ENCODE data around the gene TRIM45. TPM values are rescaled to one million over a fixed set of nuclear protein-coding genes. Genes with fewer than 3 reads are reported as not detected.
A peak's percentile ranks its signal among the peaks of the same experiment; 100 is the strongest.
"Not testable (repeated sequence)": the region's sequence is repeated elsewhere in the genome, so short reads cannot be mapped to it uniquely, and the experiment has no call there.

The TRIM45 gene, protein sequence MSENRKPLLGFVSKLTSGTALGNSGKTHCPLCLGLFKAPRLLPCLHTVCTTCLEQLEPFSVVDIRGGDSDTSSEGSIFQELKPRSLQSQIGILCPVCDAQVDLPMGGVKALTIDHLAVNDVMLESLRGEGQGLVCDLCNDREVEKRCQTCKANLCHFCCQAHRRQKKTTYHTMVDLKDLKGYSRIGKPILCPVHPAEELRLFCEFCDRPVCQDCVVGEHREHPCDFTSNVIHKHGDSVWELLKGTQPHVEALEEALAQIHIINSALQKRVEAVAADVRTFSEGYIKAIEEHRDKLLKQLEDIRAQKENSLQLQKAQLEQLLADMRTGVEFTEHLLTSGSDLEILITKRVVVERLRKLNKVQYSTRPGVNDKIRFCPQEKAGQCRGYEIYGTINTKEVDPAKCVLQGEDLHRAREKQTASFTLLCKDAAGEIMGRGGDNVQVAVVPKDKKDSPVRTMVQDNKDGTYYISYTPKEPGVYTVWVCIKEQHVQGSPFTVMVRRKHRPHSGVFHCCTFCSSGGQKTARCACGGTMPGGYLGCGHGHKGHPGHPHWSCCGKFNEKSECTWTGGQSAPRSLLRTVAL
- polyA plus RNA-seq (ENCODE audit: insufficient read length in 4 of 4) = 10 to 100 TPM; 15.8 to 29.2 (median 21.2) TPM

DNA sequence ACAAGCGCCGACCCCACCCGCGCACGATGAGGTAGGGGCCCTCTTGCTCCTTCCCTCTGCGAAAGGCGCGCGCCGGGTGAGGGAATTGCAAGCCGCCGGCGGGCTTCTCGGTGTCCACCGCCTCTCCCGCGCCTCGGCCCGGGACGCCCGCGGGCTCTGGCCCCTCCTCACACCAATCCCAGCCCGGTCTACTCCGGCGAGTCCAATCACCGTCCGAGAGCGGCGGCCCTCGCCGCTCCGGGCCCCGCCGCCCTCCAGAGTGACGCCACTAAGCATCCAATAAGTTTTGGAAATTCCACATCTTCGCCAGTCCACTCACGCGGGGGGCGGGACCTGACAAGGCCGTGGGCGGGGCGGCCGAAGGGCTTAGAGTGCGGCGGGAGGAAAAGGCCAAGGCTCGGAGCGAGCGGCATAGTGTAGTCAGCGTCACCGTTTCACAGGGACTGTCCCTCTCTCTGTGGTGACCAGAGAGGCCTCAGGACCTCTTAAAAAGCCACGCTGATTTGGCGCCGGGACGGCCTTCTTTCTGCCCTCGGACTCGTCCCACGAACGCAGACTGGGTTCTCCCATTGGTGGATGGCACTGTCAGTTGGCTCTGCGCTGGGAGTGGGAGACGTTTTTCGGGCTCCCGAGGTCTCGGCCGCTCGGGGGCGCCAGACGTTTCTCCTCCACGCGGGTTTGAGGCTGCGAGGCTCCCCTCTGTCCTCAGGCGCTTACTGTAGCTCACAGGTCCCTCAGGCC lies at the start of gene TRIM45:
Gene TRIM45 (minus strand): TSS at position 161 of the 741 bp plus-strand sequence. CDS start 548 bp downstream, outside the sequence.
- DNase-seq (ENCODE audit: low read depth in 4 of 4, low spot score in 3 of 4) = peak; percentile 94 to 96 (median 94)

DNA sequence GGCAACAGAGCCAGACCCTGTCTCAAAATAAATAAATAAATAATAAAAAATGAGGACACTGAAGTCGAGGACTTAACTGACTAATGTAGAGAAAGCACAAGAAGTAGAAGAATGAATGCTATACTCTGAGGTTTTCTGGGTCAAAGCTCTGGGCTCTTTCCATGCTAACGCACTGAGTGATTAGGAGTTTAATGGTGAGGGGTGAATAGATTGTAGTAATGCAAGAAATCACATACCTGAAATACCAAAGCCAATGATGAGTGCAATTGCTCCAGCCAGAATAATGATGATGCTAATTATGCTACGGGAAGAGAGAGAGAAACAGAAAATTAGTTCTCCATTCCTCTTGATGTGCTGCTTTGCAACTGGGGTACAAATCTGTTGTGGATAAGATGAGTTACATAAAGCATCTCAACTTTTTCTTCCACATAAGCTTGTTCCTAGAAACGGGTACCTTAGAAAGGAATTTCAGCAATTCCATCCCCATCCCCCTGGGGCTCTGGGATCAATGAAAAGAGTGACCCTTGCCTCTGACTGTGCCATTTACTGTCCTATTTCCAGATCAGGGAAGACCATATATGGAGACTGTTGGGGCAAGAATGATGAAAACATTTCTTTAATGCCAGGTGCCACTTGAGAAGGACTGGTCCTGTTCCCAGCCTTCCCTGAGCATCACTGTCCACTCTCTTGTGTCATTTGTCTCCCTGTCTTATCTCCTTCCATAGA lies 48.5 kb upstream of the TRIM45 start:
- DNase-seq (ENCODE audit: low read depth in 4 of 4, low spot score in 3 of 4) = no peak

DNA sequence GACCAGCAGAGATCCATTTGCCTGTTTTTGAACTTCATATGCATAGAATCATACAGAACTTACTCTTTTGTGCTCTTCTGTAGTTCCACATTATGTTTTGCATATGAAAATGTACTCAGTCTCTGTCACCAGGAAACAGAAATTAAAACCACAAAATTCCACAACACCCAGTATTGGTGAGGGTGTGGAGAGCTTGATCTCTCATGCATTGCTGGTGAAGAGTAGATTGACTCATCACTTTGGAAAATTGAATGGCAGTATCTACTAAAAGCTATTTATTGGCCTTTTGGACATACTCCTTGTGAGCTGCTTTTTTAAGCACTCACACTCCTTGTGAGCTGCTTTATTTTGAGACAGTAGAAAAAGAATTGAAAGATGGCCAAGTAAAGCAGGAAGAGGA lies 45.9 kb upstream of the TRIM45 start:
- no peak for DNase-seq (ENCODE audit: low read depth in 4 of 4, low spot score in 3 of 4)

DNA sequence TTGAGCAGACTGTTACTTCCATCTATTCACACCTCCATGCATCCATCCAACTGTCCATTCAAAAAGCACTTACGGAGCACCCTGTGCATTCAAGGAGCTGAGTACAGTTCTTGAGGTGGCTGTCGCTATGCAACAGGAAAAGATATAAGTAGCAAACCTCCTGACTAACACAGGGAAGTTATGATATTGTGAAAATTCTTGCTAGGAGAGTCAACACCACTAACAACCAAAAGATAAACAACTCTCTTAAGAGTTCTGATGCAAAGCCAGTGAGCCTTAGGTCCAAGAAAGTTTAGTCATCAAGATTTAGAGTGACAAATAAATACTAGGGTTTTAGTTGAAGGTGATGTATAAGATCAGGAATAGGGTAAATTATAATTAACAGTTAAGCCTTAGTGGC lies 44.5 kb upstream of the TRIM45 start:
- DNase-seq (ENCODE audit: low read depth in 4 of 4, low spot score in 3 of 4) = no peak

DNA sequence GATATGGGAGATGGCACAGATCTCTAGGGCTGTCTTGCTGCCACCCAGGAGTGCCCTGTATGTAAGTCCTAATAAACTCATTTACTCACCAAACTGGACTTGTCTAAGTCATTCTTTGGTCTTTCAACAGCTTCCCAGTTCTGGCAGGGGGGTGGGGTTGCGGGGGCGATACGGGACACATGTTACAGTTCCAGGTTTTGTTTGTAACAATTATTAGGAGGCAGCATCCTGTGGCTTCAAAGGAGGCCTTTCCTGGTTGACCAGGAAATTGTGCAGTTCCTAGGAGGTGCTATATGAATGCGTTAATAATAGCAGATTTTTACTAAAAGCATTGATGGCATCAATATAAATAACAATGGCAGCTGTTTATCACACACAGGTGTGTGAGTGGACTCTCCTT lies 42.7 kb upstream of the TRIM45 start:
- no peak for DNase-seq (ENCODE audit: low read depth in 4 of 4, low spot score in 3 of 4)

DNA sequence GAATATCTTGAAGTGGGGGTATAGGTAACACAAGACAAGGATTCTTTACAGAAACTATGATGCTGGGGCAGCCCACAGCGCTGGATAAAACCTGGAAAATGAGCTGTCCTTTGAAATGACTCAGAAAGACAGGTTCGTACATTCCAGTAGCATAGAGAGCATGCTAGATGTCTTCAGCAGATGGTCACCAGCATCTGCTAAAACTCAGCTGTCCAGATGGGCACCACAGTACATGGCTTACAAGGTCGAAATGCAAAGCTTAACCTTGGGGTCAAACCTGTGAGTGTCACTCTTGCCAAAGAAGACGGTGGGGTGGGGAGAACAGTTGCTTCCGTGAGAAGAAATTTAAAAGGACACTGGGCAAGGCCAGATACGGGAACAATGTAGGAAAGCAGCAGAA lies 41.3 kb upstream of the TRIM45 start:
- no peak for DNase-seq (ENCODE audit: low read depth in 4 of 4, low spot score in 3 of 4)

DNA sequence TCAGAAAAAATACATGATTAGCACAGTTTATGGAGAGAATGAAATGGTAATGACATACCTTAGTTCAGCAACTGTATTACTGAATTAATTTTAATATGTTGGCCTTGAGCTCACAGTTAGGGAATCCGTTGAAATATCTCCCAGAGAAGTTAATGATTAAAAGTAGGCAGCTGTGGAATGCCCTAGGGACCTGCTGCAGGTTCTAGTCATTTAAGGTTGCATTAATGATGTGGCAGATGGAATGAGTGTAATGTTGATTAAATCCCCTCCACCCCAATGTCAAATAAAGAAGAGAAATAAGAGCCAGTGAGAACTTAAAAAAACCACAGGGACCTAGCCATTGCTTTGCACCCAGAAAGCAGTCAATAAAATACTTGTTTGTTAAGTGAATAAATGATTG lies 40.3 kb upstream of the TRIM45 start:
- DNase-seq (ENCODE audit: low read depth in 4 of 4, low spot score in 3 of 4) = peak in 2 of 4 donors; percentile 21 to 24

DNA sequence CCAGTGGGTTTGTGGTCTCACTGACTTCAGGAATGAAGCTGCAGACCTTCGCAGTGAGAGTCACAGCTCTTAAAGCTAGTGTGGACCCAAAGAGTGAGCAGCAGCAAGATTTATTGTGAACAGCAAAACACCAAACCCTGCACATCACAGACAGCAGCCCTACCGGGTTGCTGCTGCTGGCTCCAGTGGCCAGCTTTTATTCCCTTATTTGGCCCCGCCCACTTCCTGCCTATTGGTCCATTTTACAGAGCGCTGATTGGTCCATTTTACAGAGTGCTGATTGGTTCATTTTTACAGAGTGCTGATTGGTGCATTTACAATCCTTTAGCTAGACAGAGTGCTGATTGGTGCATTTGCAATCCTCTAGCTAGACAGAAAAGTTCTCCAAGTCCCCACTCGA lies 29.8 kb upstream of the TRIM45 start:
- DNase-seq (ENCODE audit: low read depth in 4 of 4, low spot score in 3 of 4) = not testable (repeated sequence)

DNA sequence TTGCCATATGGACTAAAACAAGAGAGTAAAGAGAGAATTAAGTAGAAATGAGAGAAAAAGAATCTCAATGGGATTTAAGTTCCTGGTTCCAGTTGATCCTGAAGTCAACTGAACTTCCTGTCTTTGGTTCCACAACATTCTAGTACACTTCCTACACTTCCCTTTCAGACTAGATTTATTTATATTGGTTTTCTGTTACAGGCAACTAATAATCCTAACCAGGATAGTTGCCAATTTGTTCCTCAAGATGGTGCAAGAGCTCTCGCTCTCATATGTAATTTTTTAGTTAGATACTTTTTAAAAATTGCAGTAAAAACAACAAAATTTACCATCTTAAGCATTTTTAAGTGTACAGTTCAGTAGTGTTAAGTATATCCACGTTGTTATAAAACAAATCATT lies 28.8 kb upstream of the TRIM45 start:
- DNase-seq (ENCODE audit: low read depth in 4 of 4, low spot score in 3 of 4) = no peak

DNA sequence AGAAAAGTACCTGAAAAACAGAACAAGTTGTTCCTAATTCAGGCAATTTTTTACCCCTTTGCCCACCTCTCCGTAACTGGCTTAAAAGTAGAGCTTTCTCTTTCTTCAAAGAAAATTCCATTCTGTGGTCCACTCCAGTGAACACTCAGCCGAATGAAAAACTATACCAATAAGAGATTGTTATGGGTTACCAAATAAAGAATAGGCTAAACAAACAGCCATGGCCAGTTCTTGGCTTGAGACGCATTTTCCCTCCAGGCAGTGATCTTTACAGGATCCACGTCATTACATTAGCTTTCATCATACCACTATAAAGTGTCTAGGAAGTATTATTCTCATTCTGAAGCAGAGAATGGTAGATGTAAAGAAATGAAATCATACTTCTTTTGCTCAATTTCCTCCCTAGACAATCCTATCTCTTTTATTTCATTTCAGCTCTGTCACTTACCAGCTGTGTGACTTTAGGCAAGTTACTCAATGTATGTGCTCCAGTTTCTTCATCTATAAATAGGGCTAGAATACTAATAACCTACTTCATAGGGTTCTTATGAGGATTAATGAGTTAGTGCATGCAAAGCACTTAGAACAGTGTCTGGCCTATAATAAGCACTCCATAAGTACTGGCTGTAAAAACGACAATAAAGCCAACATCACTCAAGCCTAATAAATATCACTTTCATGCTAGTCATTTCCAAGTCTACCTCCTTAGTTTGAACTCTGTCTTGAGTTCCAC lies 26.5 kb upstream of the TRIM45 start:
- DNase-seq (ENCODE audit: low read depth in 4 of 4, low spot score in 3 of 4) = no peak

DNA sequence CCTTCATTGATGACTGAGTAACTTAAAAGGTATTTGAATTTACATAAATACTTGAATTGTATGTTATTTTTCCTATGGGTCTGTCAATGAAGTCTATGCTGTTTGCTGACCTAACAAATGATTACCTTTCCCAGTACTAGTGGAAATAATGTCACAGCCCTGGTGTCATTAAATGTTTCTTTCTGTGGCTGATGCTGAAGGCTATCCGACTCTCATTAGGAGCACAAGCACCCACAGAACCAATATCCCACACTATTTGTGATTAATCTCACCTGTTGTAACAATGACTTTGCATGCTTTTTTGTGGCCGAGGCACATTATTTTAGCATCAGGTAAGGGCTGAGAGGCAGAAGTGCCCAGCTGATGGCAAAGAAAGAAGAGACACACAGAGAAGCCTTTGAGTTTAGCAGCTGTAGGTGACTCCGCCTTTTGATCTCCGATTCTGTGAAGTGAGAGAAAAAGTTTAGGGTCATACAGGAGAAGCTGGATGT lies 25.8 kb upstream of the TRIM45 start:
- DNase-seq (ENCODE audit: low read depth in 4 of 4, low spot score in 3 of 4) = no peak

DNA sequence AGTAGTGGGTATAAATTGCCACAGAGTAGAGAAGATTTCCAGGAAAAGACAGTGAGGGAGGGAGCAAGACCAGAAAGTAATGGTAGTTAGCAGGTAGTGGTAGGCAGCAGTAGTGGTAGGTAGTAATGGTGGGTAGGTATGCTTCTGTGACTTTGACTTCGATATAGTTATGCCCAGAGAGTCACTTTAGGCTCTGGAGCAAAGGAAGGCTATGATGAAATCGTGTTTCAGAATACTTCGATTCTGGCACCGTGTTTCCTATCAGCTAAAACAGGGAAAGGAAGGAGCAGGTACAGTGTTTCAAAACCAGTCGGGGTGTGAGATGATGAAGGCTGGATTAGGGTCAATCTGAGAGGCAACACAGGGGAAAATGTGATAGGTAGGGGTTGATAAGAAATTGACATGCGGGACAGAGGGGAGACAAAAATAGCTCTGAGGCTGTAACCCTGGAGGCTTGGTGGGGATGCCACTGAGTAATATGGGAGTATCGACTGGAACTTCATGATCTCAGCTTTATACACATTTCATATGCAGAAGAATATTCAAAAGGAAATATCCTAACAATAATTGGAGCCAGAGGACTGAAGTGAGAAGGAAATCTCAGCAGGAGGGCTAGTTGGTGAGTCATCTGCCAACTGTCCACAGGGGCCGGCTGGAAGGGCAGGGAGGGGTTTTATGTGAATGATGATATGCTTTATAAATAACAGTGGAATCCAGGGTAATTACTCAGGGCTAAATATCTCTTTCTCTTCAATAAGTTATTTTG lies 25.2 kb upstream of the TRIM45 start:
- no peak for DNase-seq (ENCODE audit: low read depth in 4 of 4, low spot score in 3 of 4)

DNA sequence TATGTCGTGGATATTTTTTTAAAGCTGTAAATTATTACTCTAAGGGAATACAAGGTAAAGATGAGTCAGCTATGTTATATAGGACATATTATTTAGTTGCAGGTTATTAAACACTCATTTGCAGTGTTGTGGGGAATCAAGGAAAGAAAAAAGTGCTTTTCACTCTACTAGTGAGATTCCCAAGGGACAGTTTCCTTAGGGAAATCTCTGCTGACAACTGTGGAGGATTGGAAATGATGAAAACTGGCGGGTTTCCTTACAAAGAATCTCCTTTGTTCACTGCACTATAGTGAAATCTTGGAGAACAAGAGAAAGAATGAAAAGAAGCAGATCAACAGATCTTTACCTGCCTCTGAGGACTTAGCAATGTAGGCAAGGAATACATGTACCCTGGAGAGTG lies 24.5 kb upstream of the TRIM45 start:
- no peak for DNase-seq (ENCODE audit: low read depth in 4 of 4, low spot score in 3 of 4)

DNA sequence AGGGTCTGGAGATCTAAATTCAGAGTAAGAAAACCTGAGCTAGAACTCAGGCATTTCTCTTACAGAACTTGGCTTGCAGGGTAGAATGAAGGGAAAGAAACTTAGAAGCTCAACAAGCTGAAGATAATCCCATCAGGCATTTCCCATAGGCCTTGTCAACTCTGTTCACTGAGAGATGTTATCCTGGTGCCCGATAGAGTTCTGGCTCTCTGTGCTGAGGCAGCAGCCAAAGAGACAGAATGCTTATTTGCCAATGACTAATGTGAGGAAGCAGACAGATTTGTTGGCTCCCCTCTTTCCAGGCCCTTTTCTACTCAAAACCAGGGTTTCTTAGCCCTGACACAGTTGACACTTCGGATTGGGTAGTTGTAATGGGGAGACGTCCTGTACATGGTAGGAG lies 22.3 kb upstream of the TRIM45 start:
- no peak for DNase-seq (ENCODE audit: low read depth in 4 of 4, low spot score in 3 of 4)

DNA sequence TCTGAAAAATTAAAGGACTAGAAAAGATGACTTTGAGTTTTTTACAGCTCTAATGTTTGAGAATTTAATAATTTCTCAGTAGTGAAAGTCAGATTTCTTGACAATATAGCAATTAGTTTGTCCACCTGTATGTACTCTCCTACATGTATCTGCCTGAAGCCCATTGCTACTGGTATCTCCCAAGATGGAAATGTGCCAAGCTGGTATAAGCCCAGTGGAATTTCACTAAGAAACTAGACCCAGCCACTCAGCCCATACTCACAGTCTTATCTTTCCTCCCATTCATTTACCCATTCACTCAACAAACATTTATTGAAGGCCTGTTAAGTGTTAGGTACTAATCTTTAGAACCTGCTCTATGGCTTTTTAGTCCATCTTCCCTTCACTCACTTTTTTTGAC lies 21.6 kb upstream of the TRIM45 start:
- DNase-seq (ENCODE audit: low read depth in 4 of 4, low spot score in 3 of 4) = no peak

DNA sequence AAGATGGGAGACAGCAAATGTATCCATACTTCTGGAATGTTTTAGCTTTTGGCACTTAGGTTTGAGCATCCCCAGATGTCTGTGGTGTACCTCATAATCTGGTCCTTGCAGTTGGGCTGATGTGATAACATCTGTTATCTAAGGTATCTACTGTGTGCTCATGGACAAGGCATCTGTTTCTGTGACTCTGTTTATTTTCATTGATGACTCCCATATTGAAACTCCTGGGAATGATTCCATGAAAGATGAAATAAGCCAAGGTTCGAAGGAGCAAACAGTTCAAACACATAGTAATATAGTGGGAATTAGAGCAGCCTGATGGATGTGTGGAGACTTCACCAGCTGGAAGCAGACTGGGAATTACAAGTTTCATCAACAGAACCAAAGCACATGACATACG lies 20.7 kb upstream of the TRIM45 start:
- no peak for DNase-seq (ENCODE audit: low read depth in 4 of 4, low spot score in 3 of 4)

DNA sequence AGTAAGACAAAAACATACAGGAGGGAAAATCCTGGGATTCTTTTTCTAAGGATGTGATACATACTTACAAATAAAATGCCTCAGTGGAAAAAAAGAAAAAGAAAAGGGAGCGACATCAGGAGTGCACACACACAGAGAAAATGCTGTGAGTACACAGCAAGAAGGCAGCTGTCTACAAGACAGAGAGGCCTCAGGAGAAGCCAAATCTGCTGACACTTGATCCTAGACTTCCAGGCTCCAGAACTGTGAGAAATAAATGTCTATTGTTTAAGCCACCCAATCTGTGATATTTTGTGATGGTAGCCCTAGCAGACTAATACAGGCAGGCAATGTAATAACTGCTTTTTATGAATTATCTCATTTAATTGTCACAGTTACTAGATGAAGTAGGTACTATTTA lies 17.0 kb upstream of the TRIM45 start:
- no peak for DNase-seq (ENCODE audit: low read depth in 4 of 4, low spot score in 3 of 4)

DNA sequence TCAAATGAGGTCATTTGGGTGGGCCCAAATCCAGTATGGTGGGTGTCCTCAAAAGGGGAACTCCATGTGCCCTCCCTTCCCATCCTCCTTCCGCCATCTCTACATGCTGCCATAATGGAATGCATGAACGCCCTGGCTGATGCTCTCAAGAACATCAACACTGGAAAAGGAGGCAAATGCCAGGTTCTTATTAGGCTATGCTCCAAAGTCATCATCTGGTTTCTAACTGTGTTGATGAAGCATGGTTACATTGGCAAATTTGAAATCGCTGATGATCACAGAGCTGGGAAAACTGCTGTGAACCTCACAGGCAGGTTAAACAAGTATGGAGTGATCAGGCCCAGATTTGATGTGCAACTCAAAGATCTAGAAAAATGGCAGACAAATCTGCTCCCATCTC lies 16.6 kb upstream of the TRIM45 start:
- DNase-seq (ENCODE audit: low read depth in 4 of 4, low spot score in 3 of 4) = no peak

DNA sequence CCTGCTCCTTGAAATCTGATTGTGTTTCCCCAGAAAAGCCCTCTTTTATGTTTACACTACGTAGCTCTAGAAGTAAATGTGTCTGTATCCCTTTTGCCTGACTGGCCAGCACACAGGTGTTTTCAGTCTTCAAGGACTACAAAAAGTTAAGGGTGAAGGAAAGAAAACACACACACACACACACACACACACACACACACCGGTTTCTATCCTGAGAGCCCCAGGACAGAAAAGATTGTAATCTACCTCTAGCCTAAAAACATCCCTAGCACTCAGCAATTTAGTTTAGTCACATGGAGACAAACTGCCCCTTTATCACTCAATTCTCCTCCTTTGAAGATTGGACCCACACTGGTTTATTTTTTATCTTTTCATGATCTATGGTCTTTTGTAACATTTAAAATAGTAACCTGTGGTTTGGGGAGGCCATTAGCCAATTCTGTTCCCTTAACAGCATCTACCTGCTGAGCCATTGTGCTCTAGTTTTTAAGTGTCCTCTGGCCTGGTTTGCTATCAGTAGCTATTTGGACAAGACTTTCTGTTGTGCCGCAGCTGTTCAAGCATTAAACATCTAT lies 15.8 kb upstream of the TRIM45 start:
- DNase-seq (ENCODE audit: low read depth in 4 of 4, low spot score in 3 of 4) = no peak
